ENCODE measurements around the gene C1QTNF8.
A peak's percentile ranks its signal among the peaks of the same experiment; 100 is the strongest.

C1QTNF8 gene

DNA sequence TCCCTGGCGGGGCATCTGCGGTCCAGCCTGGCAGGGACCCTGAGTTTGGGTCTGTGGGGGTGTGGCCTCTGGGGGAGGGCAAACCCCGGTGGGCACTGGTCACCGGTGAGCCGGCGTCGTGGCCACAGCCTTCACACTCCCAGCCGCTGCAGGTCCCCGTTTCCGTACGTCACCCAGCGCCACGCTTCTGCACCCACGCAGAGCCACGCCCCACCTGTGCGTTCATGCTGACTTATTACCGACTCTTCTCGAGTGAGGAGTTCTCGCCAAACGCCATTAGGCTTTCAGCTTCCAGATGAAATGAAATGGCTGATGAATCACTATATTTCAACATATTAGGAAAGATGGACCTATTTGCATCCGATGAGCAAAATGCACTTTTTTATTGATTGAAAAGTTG lies 32.3 kb downstream of the C1QTNF8 start:
- Histone ChIP-seq H3K18ac (ENCODE audit: low read length) (no peak overlapping the region), H3K36me3 (replicated peaks in 1 of 2; ENCODE audit: control insufficient read depth in 2 of 2, insufficient read depth in 2 of 2, low read length in 2 of 2) (no peaks in the 10 kb centered on the region), H3K23ac (ENCODE audit: low read depth, low read length, poor library complexity) (no peak overlapping the region), H3K4me2 (ENCODE audit: insufficient read depth, low read length, poor library complexity, severe bottlenecking) (no peak overlapping the region), H2BK12ac (ENCODE audit: low read length) (no peak overlapping the region), H2BK120ac (ENCODE audit: low read depth, low read length) (no peak overlapping the region), H2BK15ac (ENCODE audit: low read length) (no peak overlapping the region), H3K27me3 (ENCODE audit: control insufficient read depth in 3 of 3, insufficient read depth in 3 of 3, low read depth in 1 of 3, low read length in 3 of 3) (peaks cover 0 to 18% (median 0%) of the 10 kb centered on the region in 3 experiments), H4K91ac (ENCODE audit: low read depth, low read length, poor library complexity) (no peak overlapping the region), H3K9ac (ENCODE audit: low read depth, low read length, poor library complexity) (no peak overlapping the region), H3K4me3 (ENCODE audit: low read length in 2 of 2) (no peak overlapping the region), H3K4me1 (ENCODE audit: control insufficient read depth in 2 of 2, insufficient read depth in 1 of 2, low read depth in 1 of 2, low read length in 2 of 2) (no peaks in the 10 kb centered on the region), H3K79me1 (ENCODE audit: low read depth, low read length) (no peaks in the 10 kb centered on the region), H2AK5ac (ENCODE audit: low read depth, low read length) (peak overlapping the region; percentile 99), H3K4ac (ENCODE audit: low read length) (no peak overlapping the region), H2BK5ac (ENCODE audit: low read length) (no peak overlapping the region), H2AFZ (ENCODE audit: low read length) (no peak overlapping the region), H4K8ac (ENCODE audit: low read depth, low read length) (no peak overlapping the region), H3K9me3 (replicated peaks in 1 of 2; ENCODE audit: control insufficient read depth in 2 of 2, insufficient read depth in 1 of 2, low read depth in 1 of 2, low read length in 2 of 2) (peaks cover 2 to 8% of the 10 kb centered on the region in 2 donors), H3K27ac (replicated peaks; ENCODE audit: low read length) (no peak overlapping the region), H3K14ac (ENCODE audit: low read length) (peak overlapping the region; percentile 90)
- DNase-seq (ENCODE audit: low spot score), result no peak
- WGBS, 2 donors (ENCODE audit: extremely low coverage in 2 of 2, insufficient read length in 2 of 2, insufficient replicate concordance in 1 of 2), result no CpG with 5 or more reads among the region's 21 CpGs

DNA sequence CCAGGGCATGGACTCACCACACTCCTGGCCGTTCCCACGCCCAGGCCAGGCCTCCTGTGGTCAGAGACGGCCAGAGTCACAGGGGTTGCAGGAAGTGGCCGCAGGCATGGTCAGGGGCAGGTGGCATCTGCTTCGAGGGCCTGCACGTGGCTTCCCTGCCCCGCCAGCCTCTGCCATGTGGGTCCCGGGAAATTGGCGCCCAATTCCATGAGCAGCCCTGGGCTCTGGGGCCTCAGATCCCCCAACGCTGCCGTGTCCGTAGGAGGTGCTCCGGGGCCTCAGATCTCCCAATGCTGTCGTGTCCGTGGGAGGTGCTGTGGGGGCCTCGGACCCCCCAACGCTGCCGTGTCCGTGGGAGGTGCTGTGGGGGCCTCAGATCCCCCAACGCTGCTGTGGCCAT lies 33.1 kb downstream of the C1QTNF8 start:
- Histone ChIP-seq H2AFZ (ENCODE audit: low read length) (no peak overlapping the region), H4K8ac (ENCODE audit: low read depth, low read length) (no peak overlapping the region), H3K9ac (ENCODE audit: low read depth, low read length, poor library complexity) (no peak overlapping the region), H3K36me3 (replicated peaks in 1 of 2; ENCODE audit: control insufficient read depth in 2 of 2, insufficient read depth in 2 of 2, low read length in 2 of 2) (no peaks in the 10 kb centered on the region), H3K23ac (ENCODE audit: low read depth, low read length, poor library complexity) (peak overlapping the region; percentile 12), H3K4ac (ENCODE audit: low read length) (peak overlapping the region; percentile 76), H2BK5ac (ENCODE audit: low read length) (peak overlapping the region; percentile 66), H4K91ac (ENCODE audit: low read depth, low read length, poor library complexity) (no peak overlapping the region), H3K4me2 (ENCODE audit: insufficient read depth, low read length, poor library complexity, severe bottlenecking) (no peak overlapping the region), H3K79me1 (ENCODE audit: low read depth, low read length) (no peaks in the 10 kb centered on the region), H3K18ac (ENCODE audit: low read length) (peak overlapping the region; percentile 76), H3K27ac (replicated peaks; ENCODE audit: low read length) (no peak overlapping the region), H3K27me3 (ENCODE audit: control insufficient read depth in 3 of 3, insufficient read depth in 3 of 3, low read depth in 1 of 3, low read length in 3 of 3) (peaks cover 0 to 11% (median 0%) of the 10 kb centered on the region in 3 experiments), H3K4me3 (ENCODE audit: low read length in 2 of 2) (no peak overlapping the region), H3K4me1 (ENCODE audit: control insufficient read depth in 2 of 2, insufficient read depth in 1 of 2, low read depth in 1 of 2, low read length in 2 of 2) (no peaks in the 10 kb centered on the region), H2AK5ac (ENCODE audit: low read depth, low read length) (peak overlapping the region; percentile 99), H2BK12ac (ENCODE audit: low read length) (peak overlapping the region; percentile 41), H3K14ac (ENCODE audit: low read length) (peak overlapping the region; percentile 71), H2BK15ac (ENCODE audit: low read length) (peak overlapping the region; percentile 92), H3K9me3 (replicated peaks in 1 of 2; ENCODE audit: control insufficient read depth in 2 of 2, insufficient read depth in 1 of 2, low read depth in 1 of 2, low read length in 2 of 2) (peaks cover 2 to 8% of the 10 kb centered on the region in 2 donors), H2BK120ac (ENCODE audit: low read depth, low read length) (no peak overlapping the region)
- no CpG with 5 or more reads among the region's 20 CpGs for WGBS, 2 donors (ENCODE audit: extremely low coverage in 2 of 2, insufficient read length in 2 of 2, insufficient replicate concordance in 1 of 2)
- no peak for DNase-seq (ENCODE audit: low spot score)

DNA sequence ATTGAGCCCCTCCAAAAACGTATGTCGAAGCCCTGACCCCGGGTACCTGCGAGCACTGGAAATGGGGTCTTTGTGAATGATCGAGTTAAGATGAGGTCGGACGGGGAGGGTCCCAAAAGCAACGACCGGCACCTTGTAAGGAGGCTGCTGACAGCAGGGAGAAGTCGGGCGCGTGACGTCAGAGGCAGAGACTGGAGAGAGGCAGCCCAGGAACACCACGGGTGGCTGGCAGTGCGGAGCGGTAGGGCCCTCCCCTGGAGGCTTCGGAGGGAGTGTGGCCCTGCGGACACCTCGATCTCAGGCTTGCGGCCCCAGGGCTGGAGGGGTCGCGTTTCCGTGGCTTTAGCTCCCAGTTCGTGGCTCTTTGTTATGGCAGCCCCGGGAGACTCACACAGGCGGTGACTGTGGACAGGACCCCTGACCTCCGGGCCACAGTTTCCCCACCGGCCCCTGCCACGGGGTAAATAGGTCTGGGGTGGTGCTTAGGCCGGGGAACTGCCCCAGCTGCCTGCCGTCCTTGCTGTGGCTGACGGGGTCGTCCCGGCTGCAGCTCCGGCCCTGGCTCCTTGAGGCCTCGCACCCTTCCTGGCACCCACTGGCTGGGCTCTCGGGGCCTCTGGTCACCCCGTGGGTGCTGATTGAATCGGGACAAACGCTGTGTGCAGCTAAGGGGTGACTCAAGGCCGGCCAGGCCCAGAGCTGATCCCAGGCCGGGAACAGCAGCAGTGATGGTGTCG lies 34.1 kb downstream of the C1QTNF8 start:
- Histone ChIP-seq H3K27ac (replicated peaks; ENCODE audit: low read length) (no peak overlapping the region), H3K23ac (ENCODE audit: low read depth, low read length, poor library complexity) (peak overlapping the region; percentile 65), H3K36me3 (replicated peaks in 1 of 2; ENCODE audit: control insufficient read depth in 2 of 2, insufficient read depth in 2 of 2, low read length in 2 of 2) (no peaks in the 10 kb centered on the region), H2AK5ac (ENCODE audit: low read depth, low read length) (peak overlapping the region; percentile 99), H2BK12ac (ENCODE audit: low read length) (no peak overlapping the region), H3K4ac (ENCODE audit: low read length) (no peak overlapping the region), H4K91ac (ENCODE audit: low read depth, low read length, poor library complexity) (no peak overlapping the region), H3K9ac (ENCODE audit: low read depth, low read length, poor library complexity) (peak overlapping the region; percentile 21), H2BK15ac (ENCODE audit: low read length) (peak overlapping the region; percentile 26), H3K18ac (ENCODE audit: low read length) (peak overlapping the region; percentile 57), H2BK5ac (ENCODE audit: low read length) (no peak overlapping the region), H2AFZ (ENCODE audit: low read length) (no peak overlapping the region), H3K27me3 (ENCODE audit: control insufficient read depth in 3 of 3, insufficient read depth in 3 of 3, low read depth in 1 of 3, low read length in 3 of 3) (peaks cover 0 to 11% (median 0%) of the 10 kb centered on the region in 3 experiments), H3K4me2 (ENCODE audit: insufficient read depth, low read length, poor library complexity, severe bottlenecking) (no peak overlapping the region), H2BK120ac (ENCODE audit: low read depth, low read length) (peak overlapping the region; percentile 47), H3K4me1 (ENCODE audit: control insufficient read depth in 2 of 2, insufficient read depth in 1 of 2, low read depth in 1 of 2, low read length in 2 of 2) (no peaks in the 10 kb centered on the region), H3K4me3 (ENCODE audit: low read length in 2 of 2) (no peak overlapping the region), H3K79me1 (ENCODE audit: low read depth, low read length) (no peaks in the 10 kb centered on the region), H3K9me3 (replicated peaks in 1 of 2; ENCODE audit: control insufficient read depth in 2 of 2, insufficient read depth in 1 of 2, low read depth in 1 of 2, low read length in 2 of 2) (peaks cover 4 to 12% of the 10 kb centered on the region in 2 donors), H3K14ac (ENCODE audit: low read length) (no peak overlapping the region), H4K8ac (ENCODE audit: low read depth, low read length) (no peak overlapping the region)
- WGBS, 2 donors (ENCODE audit: extremely low coverage in 2 of 2, insufficient read length in 2 of 2, insufficient replicate concordance in 1 of 2), result no CpG with 5 or more reads among the region's 43 CpGs
- DNase-seq (ENCODE audit: low spot score), result no peak

DNA sequence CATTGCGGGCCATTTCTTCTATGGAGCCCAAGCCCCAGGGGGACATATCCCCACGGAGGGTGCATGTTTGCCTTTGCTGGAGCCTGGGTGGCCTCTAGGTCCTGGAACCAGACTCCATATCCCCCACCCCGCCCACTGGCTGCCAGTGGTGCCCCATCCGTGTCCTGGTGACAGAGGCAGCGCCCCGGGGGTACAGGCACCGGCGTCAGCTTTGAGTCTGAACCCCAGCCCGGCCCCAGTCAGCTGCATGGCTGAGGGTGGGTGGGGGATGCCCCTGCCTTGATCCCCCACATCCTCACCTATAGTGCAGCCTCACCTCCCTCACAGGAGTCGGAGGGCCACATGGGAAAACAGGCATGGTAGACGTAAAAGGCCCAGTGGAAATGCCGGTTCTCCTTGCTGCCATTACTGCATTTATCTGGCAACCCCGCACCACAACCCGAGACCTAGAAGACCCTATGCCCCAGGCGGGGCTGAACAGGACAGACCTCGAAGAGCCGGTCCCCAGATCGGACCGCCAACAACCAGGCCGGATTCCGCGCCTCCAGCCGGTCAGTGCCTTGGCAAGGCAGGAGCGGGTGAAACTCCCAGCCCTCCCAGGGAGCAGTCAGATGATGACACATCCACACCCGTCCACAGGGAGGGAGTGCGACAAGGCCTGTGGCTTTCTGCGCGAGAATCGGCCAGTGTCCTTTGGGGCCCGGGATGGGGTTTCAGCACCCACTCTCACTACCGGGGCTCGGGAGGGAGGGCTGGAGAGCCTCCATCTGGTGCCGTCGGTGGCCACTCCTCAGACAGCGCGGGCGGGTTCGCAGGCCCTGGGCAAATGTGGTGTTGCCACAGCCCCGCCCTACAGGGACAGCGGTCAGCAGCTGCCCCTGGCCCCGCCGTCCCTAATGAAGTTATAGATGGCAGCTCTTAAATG lies 35.4 kb downstream of the C1QTNF8 start:
- no peak for DNase-seq (ENCODE audit: low spot score)
- Histone ChIP-seq H2BK120ac (ENCODE audit: low read depth, low read length) (no peak overlapping the region), H3K23ac (ENCODE audit: low read depth, low read length, poor library complexity) (peak overlapping the region; percentile 43), H3K79me1 (ENCODE audit: low read depth, low read length) (peaks cover 3% of the 10 kb centered on the region), H3K4ac (ENCODE audit: low read length) (no peak overlapping the region), H3K36me3 (replicated peaks in 1 of 2; ENCODE audit: control insufficient read depth in 2 of 2, insufficient read depth in 2 of 2, low read length in 2 of 2) (no peaks in the 10 kb centered on the region), H2AFZ (ENCODE audit: low read length) (no peak overlapping the region), H3K27me3 (ENCODE audit: control insufficient read depth in 3 of 3, insufficient read depth in 3 of 3, low read depth in 1 of 3, low read length in 3 of 3) (peaks cover 0 to 11% (median 1%) of the 10 kb centered on the region in 3 experiments), H3K9me3 (replicated peaks in 1 of 2; ENCODE audit: control insufficient read depth in 2 of 2, insufficient read depth in 1 of 2, low read depth in 1 of 2, low read length in 2 of 2) (peaks cover 8 to 14% of the 10 kb centered on the region in 2 donors), H4K8ac (ENCODE audit: low read depth, low read length) (no peak overlapping the region), H2BK15ac (ENCODE audit: low read length) (no peak overlapping the region), H3K9ac (ENCODE audit: low read depth, low read length, poor library complexity) (no peak overlapping the region), H2BK5ac (ENCODE audit: low read length) (no peak overlapping the region), H4K91ac (ENCODE audit: low read depth, low read length, poor library complexity) (no peak overlapping the region), H3K27ac (replicated peaks; ENCODE audit: low read length) (no peak overlapping the region), H3K14ac (ENCODE audit: low read length) (peak overlapping the region; percentile 56), H2AK5ac (ENCODE audit: low read depth, low read length) (peak overlapping the region; percentile 79), H3K4me3 (ENCODE audit: low read length in 2 of 2) (no peak overlapping the region), H2BK12ac (ENCODE audit: low read length) (no peak overlapping the region), H3K4me1 (ENCODE audit: control insufficient read depth in 2 of 2, insufficient read depth in 1 of 2, low read depth in 1 of 2, low read length in 2 of 2) (no peaks in the 10 kb centered on the region), H3K4me2 (ENCODE audit: insufficient read depth, low read length, poor library complexity, severe bottlenecking) (no peak overlapping the region), H3K18ac (ENCODE audit: low read length) (peak overlapping the region; percentile 48)
- no CpG with 5 or more reads among the region's 42 CpGs for WGBS, 2 donors (ENCODE audit: extremely low coverage in 2 of 2, insufficient read length in 2 of 2, insufficient replicate concordance in 1 of 2)

Data from neuronal stem cell (in vitro differentiated cells).